SK-N-SH treated with all-trans-retinoic acid at 6 μM for 48 hours (cell line): ENCODE results near the gene EML5.

Experiments used
- ATAC-seq: fragments of 200-7000 bp; cut with Tn5 transposase; 3 replicates; pipeline ENCODE4 v1.9.1; 2020; ENCODE audit warnings: mild to moderate bottlenecking, moderate library complexity
- ARNTL ChIP-seq: fragments of 450-650 bp; formaldehyde crosslinking; IDR thresholded peaks from 2 replicates; pipeline ENCODE4 v1.5.0; 2020; ENCODE audit warnings: low read depth, mild to moderate bottlenecking, moderate library complexity, borderline replicate concordance
- BACH2 ChIP-seq: fragments of 250-450 bp; sonication (Bioruptor Pico); IDR thresholded peaks from 2 replicates; pipeline ENCODE4 v1.9.0; 2021; ENCODE audit warnings: mild to moderate bottlenecking, borderline replicate concordance
- ESRRG ChIP-seq: fragments of 250-450 bp; sonication (Bioruptor Pico); IDR thresholded peaks from 2 replicates; pipeline ENCODE4 v1.6.1; 2021; ENCODE audit warnings: mild to moderate bottlenecking
- GLIS3 ChIP-seq: fragments of 250-450 bp; sonication (Bioruptor Pico); IDR thresholded peaks from 2 replicates; pipeline ENCODE4 v1.5.0; 2020; ENCODE audit warnings: mild to moderate bottlenecking, moderate library complexity
- ISL1 ChIP-seq: fragments of 250-450 bp; sonication (Bioruptor Pico); IDR thresholded peaks from 2 replicates; pipeline ENCODE4 v2.1.2; 2022; ENCODE audit warnings: mild to moderate bottlenecking, moderate library complexity
- OSR1 ChIP-seq: fragments of 250-450 bp; sonication (Bioruptor Pico); IDR thresholded peaks from 2 replicates; pipeline ENCODE4 v1.8.0; 2022; ENCODE audit warnings: moderate library complexity, mild to moderate bottlenecking, inconsistent platforms
- PPARA ChIP-seq: fragments of 250-450 bp; sonication (Bioruptor Pico); IDR thresholded peaks from 2 replicates; pipeline ENCODE4 v1.5.0; 2020; ENCODE audit warnings: mild to moderate bottlenecking, borderline replicate concordance
- RARB ChIP-seq: fragments of 250-450 bp; sonication (Bioruptor Pico); IDR thresholded peaks from 2 replicates; pipeline ENCODE4 v1.8.0; 2021; ENCODE audit warnings: mild to moderate bottlenecking, moderate library complexity
- SNAI2 ChIP-seq: fragments of 250-450 bp; sonication (Bioruptor Pico); IDR thresholded peaks from 2 replicates; pipeline ENCODE4 v1.5.0; 2020; ENCODE audit warnings: mild to moderate bottlenecking, moderate library complexity
- TCF4 ChIP-seq: fragments of 250-450 bp; sonication (Bioruptor Pico); IDR thresholded peaks from 2 replicates; pipeline ENCODE4 v1.8.0; 2021; ENCODE audit warnings: mild to moderate bottlenecking, moderate library complexity, borderline replicate concordance
- TOX ChIP-seq: fragments of 250-450 bp; sonication (Bioruptor Pico); IDR thresholded peaks from 2 replicates; pipeline ENCODE4 v1.8.0; 2021; ENCODE audit warnings: mild to moderate bottlenecking, moderate library complexity, borderline replicate concordance
- ZC3H10 ChIP-seq: fragments of 250-450 bp; sonication (Bioruptor Pico); IDR thresholded peaks from 2 replicates; pipeline ENCODE4 v1.5.1; 2021; ENCODE audit warnings: mild to moderate bottlenecking, moderate library complexity
- ZFP3 ChIP-seq: fragments of 250-450 bp; sonication (Bioruptor Pico); IDR thresholded peaks from 2 replicates; pipeline ENCODE4 v1.5.0; 2020; ENCODE audit warnings: mild to moderate bottlenecking, moderate library complexity
- ZFP30 ChIP-seq: fragments of 450-650 bp; formaldehyde crosslinking; IDR thresholded peaks from 2 replicates; pipeline ENCODE4 v1.5.0; 2022; ENCODE audit warnings: mild to moderate bottlenecking, moderate library complexity
- ZNF565 ChIP-seq: fragments of 450-650 bp; formaldehyde crosslinking; conservative IDR thresholded peaks from 2 replicates; pipeline ENCODE4 v1.5.0; 2020; ENCODE audit warnings: low read depth, mild to moderate bottlenecking, moderate library complexity
- ZNF70 ChIP-seq: fragments of 450-650 bp; formaldehyde crosslinking; IDR thresholded peaks from 2 replicates; pipeline ENCODE4 v1.5.0; 2020; ENCODE audit warnings: mild to moderate bottlenecking, moderate library complexity
- ZNF8 ChIP-seq: fragments of 450-650 bp; formaldehyde crosslinking; IDR thresholded peaks from 2 replicates; pipeline ENCODE4 v1.5.0; 2020; ENCODE audit warnings: mild to moderate bottlenecking, moderate library complexity
- TF ChIP-seq, protein P1 (sequence below): fragments of 250-450 bp; sonication (Bioruptor Pico); IDR thresholded peaks from 2 replicates; pipeline ENCODE4 v1.5.1; 2021; ENCODE audit warnings: mild to moderate bottlenecking, moderate library complexity
- TF ChIP-seq, protein P2 (sequence below): fragments of 250-450 bp; sonication (Bioruptor Pico); IDR thresholded peaks from 2 replicates; pipeline ENCODE4 v1.8.0; 2020; ENCODE audit warnings: mild to moderate bottlenecking, moderate library complexity, borderline replicate concordance
- TF ChIP-seq, protein P3 (sequence below): fragments of 250-450 bp; sonication (Bioruptor Pico); IDR thresholded peaks from 2 replicates; pipeline ENCODE4 v1.8.0; 2021; ENCODE audit warnings: low read depth, mild to moderate bottlenecking, moderate library complexity, borderline replicate concordance
- TF ChIP-seq, protein P4 (sequence below): fragments of 250-450 bp; sonication (Bioruptor Pico); IDR thresholded peaks from 2 replicates; pipeline ENCODE4 v1.5.0; 2020; ENCODE audit warnings: mild to moderate bottlenecking, moderate library complexity

Gene EML5

DNA sequence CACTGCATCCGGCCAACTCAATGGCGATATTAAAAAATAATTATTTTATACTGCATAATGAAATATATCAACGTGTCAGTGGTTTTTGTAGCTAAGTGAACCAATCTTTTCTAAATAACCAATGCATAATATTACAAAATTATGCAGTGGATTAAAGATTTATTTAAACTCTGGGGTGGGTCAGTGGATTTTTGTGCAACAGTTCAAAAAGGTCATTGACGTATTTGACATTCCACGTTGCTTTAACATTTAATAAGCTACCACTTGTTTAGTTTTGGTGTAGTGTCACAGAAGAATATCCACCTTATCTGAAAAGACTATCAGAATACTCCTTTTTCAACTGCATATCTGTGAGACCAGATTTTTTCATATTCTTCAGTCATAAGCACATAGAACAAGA, 227.3 kb downstream of the EML5 start:
- TF ChIP-seq TOX (CRISPR knock-in tag), result no peak

DNA sequence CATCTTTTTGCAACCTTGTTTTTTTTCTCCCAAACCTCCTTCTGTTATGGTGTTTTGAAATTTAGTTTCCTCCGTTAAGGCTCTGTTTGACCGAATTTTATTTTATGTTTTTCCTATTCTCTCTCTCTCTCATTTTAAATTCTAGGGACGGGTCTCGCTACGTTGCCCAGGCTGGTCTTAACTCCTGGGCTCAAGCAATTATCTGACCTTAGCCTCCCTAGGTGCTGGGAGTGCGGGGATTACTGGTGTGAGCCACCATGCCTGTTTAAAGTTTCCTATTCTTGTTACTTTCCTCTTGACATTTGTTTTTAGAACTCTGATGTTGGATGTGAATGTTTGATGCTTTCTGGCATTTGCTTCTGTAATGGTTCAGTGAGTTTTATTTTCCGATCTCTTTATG, 228.9 kb downstream of the EML5 start:
- TF ChIP-seq RARB (CRISPR knock-in tag), result no peak
- TF ChIP-seq, protein P1, sequence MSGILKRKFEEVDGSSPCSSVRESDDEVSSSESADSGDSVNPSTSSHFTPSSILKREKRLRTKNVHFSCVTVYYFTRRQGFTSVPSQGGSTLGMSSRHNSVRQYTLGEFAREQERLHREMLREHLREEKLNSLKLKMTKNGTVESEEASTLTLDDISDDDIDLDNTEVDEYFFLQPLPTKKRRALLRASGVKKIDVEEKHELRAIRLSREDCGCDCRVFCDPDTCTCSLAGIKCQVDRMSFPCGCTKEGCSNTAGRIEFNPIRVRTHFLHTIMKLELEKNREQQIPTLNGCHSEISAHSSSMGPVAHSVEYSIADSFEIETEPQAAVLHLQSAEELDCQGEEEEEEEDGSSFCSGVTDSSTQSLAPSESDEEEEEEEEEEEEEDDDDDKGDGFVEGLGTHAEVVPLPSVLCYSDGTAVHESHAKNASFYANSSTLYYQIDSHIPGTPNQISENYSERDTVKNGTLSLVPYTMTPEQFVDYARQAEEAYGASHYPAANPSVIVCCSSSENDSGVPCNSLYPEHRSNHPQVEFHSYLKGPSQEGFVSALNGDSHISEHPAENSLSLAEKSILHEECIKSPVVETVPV (CRISPR knock-in tag), result no peak
- TF ChIP-seq GLIS3 (CRISPR knock-in tag), result no peak
- TF ChIP-seq PPARA (CRISPR knock-in tag), result no peak
- no peak for TF ChIP-seq TCF4 (CRISPR knock-in tag)
- no peak for TF ChIP-seq TOX (CRISPR knock-in tag)
- no peak for TF ChIP-seq ZNF565 (CRISPR knock-in tag)
- TF ChIP-seq, protein P2, sequence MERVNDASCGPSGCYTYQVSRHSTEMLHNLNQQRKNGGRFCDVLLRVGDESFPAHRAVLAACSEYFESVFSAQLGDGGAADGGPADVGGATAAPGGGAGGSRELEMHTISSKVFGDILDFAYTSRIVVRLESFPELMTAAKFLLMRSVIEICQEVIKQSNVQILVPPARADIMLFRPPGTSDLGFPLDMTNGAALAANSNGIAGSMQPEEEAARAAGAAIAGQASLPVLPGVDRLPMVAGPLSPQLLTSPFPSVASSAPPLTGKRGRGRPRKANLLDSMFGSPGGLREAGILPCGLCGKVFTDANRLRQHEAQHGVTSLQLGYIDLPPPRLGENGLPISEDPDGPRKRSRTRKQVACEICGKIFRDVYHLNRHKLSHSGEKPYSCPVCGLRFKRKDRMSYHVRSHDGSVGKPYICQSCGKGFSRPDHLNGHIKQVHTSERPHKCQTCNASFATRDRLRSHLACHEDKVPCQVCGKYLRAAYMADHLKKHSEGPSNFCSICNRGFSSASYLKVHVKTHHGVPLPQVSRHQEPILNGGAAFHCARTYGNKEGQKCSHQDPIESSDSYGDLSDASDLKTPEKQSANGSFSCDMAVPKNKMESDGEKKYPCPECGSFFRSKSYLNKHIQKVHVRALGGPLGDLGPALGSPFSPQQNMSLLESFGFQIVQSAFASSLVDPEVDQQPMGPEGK, result no peak
- no peak for TF ChIP-seq ISL1 (CRISPR knock-in tag)
- no peak for TF ChIP-seq OSR1 (CRISPR knock-in tag)
- no peak for TF ChIP-seq ZC3H10 (CRISPR knock-in tag)
- TF ChIP-seq ZFP30 (CRISPR knock-in tag), result no peak
- TF ChIP-seq, protein P3, sequence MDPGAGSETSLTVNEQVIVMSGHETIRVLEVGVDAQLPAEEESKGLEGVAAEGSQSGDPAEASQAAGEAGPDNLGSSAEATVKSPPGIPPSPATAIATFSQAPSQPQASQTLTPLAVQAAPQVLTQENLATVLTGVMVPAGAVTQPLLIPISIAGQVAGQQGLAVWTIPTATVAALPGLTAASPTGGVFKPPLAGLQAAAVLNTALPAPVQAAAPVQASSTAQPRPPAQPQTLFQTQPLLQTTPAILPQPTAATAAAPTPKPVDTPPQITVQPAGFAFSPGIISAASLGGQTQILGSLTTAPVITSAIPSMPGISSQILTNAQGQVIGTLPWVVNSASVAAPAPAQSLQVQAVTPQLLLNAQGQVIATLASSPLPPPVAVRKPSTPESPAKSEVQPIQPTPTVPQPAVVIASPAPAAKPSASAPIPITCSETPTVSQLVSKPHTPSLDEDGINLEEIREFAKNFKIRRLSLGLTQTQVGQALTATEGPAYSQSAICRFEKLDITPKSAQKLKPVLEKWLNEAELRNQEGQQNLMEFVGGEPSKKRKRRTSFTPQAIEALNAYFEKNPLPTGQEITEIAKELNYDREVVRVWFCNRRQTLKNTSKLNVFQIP, result no peak
- TF ChIP-seq BACH2 (CRISPR knock-in tag), result no peak
- TF ChIP-seq ZNF70, result no peak
- no peak for TF ChIP-seq ARNTL (CRISPR knock-in tag)
- no peak for TF ChIP-seq SNAI2 (CRISPR knock-in tag)
- TF ChIP-seq ESRRG (CRISPR knock-in tag), result no peak
- TF ChIP-seq, protein P4, sequence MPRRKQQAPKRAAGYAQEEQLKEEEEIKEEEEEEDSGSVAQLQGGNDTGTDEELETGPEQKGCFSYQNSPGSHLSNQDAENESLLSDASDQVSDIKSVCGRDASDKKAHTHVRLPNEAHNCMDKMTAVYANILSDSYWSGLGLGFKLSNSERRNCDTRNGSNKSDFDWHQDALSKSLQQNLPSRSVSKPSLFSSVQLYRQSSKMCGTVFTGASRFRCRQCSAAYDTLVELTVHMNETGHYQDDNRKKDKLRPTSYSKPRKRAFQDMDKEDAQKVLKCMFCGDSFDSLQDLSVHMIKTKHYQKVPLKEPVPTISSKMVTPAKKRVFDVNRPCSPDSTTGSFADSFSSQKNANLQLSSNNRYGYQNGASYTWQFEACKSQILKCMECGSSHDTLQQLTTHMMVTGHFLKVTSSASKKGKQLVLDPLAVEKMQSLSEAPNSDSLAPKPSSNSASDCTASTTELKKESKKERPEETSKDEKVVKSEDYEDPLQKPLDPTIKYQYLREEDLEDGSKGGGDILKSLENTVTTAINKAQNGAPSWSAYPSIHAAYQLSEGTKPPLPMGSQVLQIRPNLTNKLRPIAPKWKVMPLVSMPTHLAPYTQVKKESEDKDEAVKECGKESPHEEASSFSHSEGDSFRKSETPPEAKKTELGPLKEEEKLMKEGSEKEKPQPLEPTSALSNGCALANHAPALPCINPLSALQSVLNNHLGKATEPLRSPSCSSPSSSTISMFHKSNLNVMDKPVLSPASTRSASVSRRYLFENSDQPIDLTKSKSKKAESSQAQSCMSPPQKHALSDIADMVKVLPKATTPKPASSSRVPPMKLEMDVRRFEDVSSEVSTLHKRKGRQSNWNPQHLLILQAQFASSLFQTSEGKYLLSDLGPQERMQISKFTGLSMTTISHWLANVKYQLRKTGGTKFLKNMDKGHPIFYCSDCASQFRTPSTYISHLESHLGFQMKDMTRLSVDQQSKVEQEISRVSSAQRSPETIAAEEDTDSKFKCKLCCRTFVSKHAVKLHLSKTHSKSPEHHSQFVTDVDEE (CRISPR knock-in tag), result no peak
- ATAC-seq, result no peak

More for the DNA sequence above, 227.3 kb downstream of the EML5 start:
- no peak for ATAC-seq

DNA sequence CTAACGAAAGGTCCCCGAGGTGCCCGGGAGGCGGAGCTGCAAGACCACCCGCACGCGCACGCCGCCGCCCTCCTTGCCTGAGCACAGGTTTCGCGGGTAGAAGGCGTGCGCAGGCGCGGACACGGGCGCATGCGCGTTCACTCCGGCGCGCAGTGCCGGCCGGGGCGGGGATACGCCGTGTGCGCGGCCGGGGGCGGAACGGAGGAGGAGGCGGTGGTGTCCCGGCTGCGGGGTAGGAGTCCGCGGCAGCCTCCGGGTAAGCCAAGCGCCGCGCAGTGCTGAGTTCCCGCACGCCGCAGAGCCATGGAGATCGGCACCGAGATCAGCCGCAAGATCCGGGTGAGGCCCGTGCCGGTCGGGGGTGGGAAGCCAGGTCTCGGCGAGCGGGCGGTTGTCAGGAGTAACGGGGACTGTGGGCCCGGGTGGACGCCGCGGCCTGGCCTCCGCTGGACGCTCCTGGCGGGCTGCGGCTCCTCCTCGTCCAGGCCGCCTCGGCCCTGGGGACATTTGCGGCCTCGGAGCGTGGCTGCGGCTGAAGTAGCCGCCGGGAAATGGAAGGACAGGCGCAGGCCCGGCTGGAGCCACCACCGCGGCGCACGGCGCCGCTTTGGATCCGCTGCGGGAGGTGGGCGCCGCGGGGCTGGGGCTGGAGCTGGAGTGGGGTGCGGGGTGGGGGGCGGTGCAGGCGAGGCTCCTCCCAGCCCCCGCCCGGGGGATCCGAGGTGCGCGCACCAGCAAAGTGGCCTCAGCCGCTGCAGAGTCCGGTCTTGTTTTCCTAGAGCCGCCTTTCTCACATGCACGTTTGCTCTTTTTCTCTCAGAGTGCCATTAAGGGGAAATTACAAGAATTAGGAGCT, 229.7 kb downstream of the EML5 start, which contains the start of gene ZC3H14:
Gene ZC3H14 (plus strand): TSS at position 207 of the 856 bp plus-strand sequence. CDS start 97 bp downstream, at position 304.
- ATAC-seq, result peak; percentile 96
- TF ChIP-seq ZFP3 (CRISPR knock-in tag), result peak; percentile 100
- no peak for TF ChIP-seq ZC3H10 (CRISPR knock-in tag)
- TF ChIP-seq RARB (CRISPR knock-in tag), result no peak
- no peak for TF ChIP-seq ESRRG (CRISPR knock-in tag)
- no peak for TF ChIP-seq BACH2 (CRISPR knock-in tag)
- no peak for TF ChIP-seq SNAI2 (CRISPR knock-in tag)
- TF ChIP-seq TOX (CRISPR knock-in tag), result no peak
- no peak for TF ChIP-seq TCF4 (CRISPR knock-in tag)
- no peak for TF ChIP-seq ZNF8 (CRISPR knock-in tag)
- no peak for TF ChIP-seq PPARA (CRISPR knock-in tag)
- TF ChIP-seq OSR1 (CRISPR knock-in tag), result no peak
- TF ChIP-seq ISL1 (CRISPR knock-in tag), result no peak
- TF ChIP-seq ARNTL (CRISPR knock-in tag), result no peak
- TF ChIP-seq, protein P4 (CRISPR knock-in tag), result 0 out of 2 replicates have a peak, but pooled peaks have one; percentile 64
- TF ChIP-seq, protein P3, result no peak
- peak; percentile 70; the same call in 1 of the 2 replicates for TF ChIP-seq ZNF70
